Common myeloid progenitor, CD34-positive (primary cell): ENCODE results near the gene HOXB1.
"Not testable (repeated sequence)": the region's sequence is repeated elsewhere in the genome, so short reads cannot be mapped to it uniquely, and the experiment has no call there.

Experiments
- CTCF ChIA-PET: fragments of 350-600 bp; sonication (Branson Sonifier 250); formaldehyde crosslinking; loops from one replicate; lab custom pipeline; 2021; ENCODE audit warnings: antibody characterized with exemption; lab: Charles Lee
- POLR2A ChIA-PET: fragments of 350-600 bp; sonication (Branson Sonifier 250); formaldehyde crosslinking; loops from one replicate; lab custom pipeline; 2021; ENCODE audit warnings: antibody characterized with exemption; lab: Charles Lee
- DNase-seq, 3 donors: peaks; one replicate each; pipeline versions ENCODE4 v3.0.0 to v3.0.0-alpha.2; 2013
- H3K27ac ChIP-seq, 2 experiments: 1 replicate in 1 of 2; 2 replicates in 1 of 2; pipeline ENCODE4 v1.7.0; 2013; ENCODE audit warnings: inconsistent platforms in 2 of 2, low read length in 2 of 2, mild to moderate bottlenecking in 2 of 2, low read depth in 1 of 2, moderate library complexity in 1 of 2; ENCODE audit not compliant: severe bottlenecking in 2 of 2, insufficient read depth in 1 of 2, poor library complexity in 1 of 2
- H3K27me3 ChIP-seq, 5 experiments: replicated peaks in 2 of 5; 1 replicate in 3 of 5; 2 replicates in 2 of 5; pipeline versions ENCODE4 v1.6.1 to v1.7.0; 2013; ENCODE audit warnings: low read length in 4 of 5, mild to moderate bottlenecking in 2 of 5, moderate library complexity in 2 of 5, inconsistent platforms in 1 of 5; ENCODE audit not compliant: insufficient read depth in 5 of 5, control insufficient read depth in 4 of 5
- H3K36me3 ChIP-seq, 4 experiments: 1 replicate in 2 of 4; 2 replicates in 2 of 4; pipeline versions ENCODE4 v1.6.1 to v1.7.0; 2013; ENCODE audit warnings: low read length in 3 of 4, control low read depth in 1 of 4, mild to moderate bottlenecking in 1 of 4; ENCODE audit not compliant: control insufficient read depth in 4 of 4, insufficient read depth in 4 of 4
- H3K4me1 ChIP-seq, 4 experiments: 1 replicate in 3 of 4; 2 replicates in 1 of 4; pipeline versions ENCODE4 v1.6.1 to v1.7.1; 2013; ENCODE audit warnings: low read length in 3 of 4, mild to moderate bottlenecking in 3 of 4, control low read depth in 1 of 4, inconsistent platforms in 1 of 4, moderate library complexity in 1 of 4; ENCODE audit not compliant: control insufficient read depth in 4 of 4, insufficient read depth in 4 of 4; ENCODE audit errors: control extremely low read depth in 1 of 4
- H3K4me3 ChIP-seq, 7 experiments: 1 replicate in 4 of 7; 2 replicates in 3 of 7; pipeline versions ENCODE4 v1.5.1 to v1.7.0; 2013; ENCODE audit warnings: mild to moderate bottlenecking in 7 of 7, low read length in 6 of 7, moderate library complexity in 6 of 7, inconsistent platforms in 2 of 7, low read depth in 2 of 7, control low read depth in 1 of 7; ENCODE audit not compliant: insufficient read depth in 4 of 7, control insufficient read depth in 1 of 7; ENCODE audit errors: extremely low read depth in 1 of 7
- H3K9me3 ChIP-seq, 5 experiments: 1 replicate in 4 of 5; 2 replicates in 1 of 5; pipeline versions ENCODE4 v1.6.1 to v1.7.1; 2013; ENCODE audit warnings: low read length in 4 of 5, mild to moderate bottlenecking in 2 of 5, inconsistent platforms in 1 of 5, low read depth in 1 of 5, moderate library complexity in 1 of 5; ENCODE audit not compliant: control insufficient read depth in 4 of 5, insufficient read depth in 2 of 5; ENCODE audit errors: control extremely low read depth in 1 of 5
- WGBS: methylation state at CpG from one replicate; pipeline ENCODE4 v1.1.5; 2013; ENCODE audit not compliant: insufficient coverage; 5-methylcytosine and 5-hydroxymethylcytosine counted together

HOXB1 gene

GRCh38 chr17:48483471-48484131 is 47.2 kb downstream of the HOXB1 start:
- Histone ChIP-seq H3K27ac (no peak overlapping the region), H3K4me1 (peaks cover 11 to 77% (median 51%) of the 10 kb centered on the region in 4 experiments), H3K4me3 (peak overlapping the region in 2 of 7 experiments; percentile 8 to 52), H3K27me3 (no peaks in the 10 kb centered on the region), H3K36me3 (no peaks in the 10 kb centered on the region), H3K9me3 (no peaks in the 10 kb centered on the region)
- WGBS, result 0% methylated on average over 5 of the region's 6 CpGs
- CTCF ChIA-PET, result interaction anchor here (0.7 to 2.2 kb wide), 6 partner anchors 9 to 109 kb away, joined by 3 to 5 read pairs (median 4); no protein-coding TSS in a partner anchor
- peak; percentile 87 to 98 (median 98) for DNase-seq
- POLR2A ChIA-PET, result interaction anchor here (0.8 to 1.1 kb wide), 2 partner anchors 43 to 105 kb away, joined by 3 to 4 read pairs; no protein-coding TSS in a partner anchor

DNA sequence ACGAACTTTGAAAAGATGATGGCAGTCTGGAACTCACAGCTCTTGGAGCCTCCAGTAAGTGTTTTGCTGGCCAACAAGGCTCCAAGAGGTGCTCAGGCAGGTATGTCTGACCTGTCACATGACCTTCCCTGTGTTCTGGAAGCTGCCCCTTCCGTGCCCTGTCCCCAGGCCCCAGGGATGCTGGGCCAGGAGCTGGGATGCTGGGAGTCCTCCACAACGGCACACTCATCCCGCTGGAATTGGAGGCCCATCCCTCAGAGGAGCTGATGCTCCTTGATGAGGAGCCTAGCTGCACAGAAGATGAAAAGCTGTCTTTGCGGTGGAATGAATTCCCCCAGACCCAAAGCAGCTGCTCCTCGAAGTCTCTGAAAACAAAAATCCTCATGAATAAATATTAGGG is 47.8 kb downstream of the HOXB1 start:
- Histone ChIP-seq H3K36me3 (no peaks in the 10 kb centered on the region), H3K27me3 (no peaks in the 10 kb centered on the region), H3K27ac (no peak overlapping the region), H3K9me3 (no peaks in the 10 kb centered on the region), H3K4me1 (peaks cover 11 to 74% (median 49%) of the 10 kb centered on the region in 4 experiments), H3K4me3 (peak overlapping the region in 3 of 7 experiments; percentile 8 to 33 (median 16))
- DNase-seq, result no peak
- POLR2A ChIA-PET, result interaction anchor here (0.8 to 1.1 kb wide), 2 partner anchors 42 to 105 kb away, joined by 3 to 4 read pairs; no protein-coding TSS in a partner anchor
- CTCF ChIA-PET, result interaction anchor here (0.9 to 2.2 kb wide), 5 partner anchors 10 to 110 kb away, joined by 3 to 5 read pairs (median 4); no protein-coding TSS in a partner anchor
- WGBS, result 85% methylated on average over 4 of the region's 6 CpGs

- ChIA-PET POLR2A (interaction anchor here (0.6 kb wide), 1 partner anchor 28 kb away, joined by 3 read pairs; no protein-coding TSS in a partner anchor), CTCF (interaction anchor here (1.0 to 1.4 kb wide), 3 partner anchors 67 to 147 kb away, joined by 3 read pairs; partner anchors contain the start of gene HOXB3)
- not testable (repeated sequence) for H3K27me3 ChIP-seq, DNase-seq, H3K36me3 ChIP-seq, H3K9me3 ChIP-seq, H3K4me3 ChIP-seq, H3K27ac ChIP-seq
- WGBS, result 100% methylated on average over 3 of the region's 4 CpGs
- peaks cover 11 to 79% (median 53%) of the 10 kb centered on the region in 4 experiments for H3K4me1 ChIP-seq
Observed at GRCh38 chr17:48482301-48482700, 48.5 kb downstream of the HOXB1 start.

GRCh38 chr17:48479014-48479402 is 51.8 kb downstream of the HOXB1 start:
- ChIA-PET CTCF (interaction anchor here (1.1 to 2.0 kb wide), 2 partner anchors 14 to 32 kb away, joined by 3 to 5 read pairs; no protein-coding TSS in a partner anchor), POLR2A (no interaction called here)
- no peaks in the 10 kb centered on the region for H3K36me3 ChIP-seq
- H3K4me3 ChIP-seq, result no peak overlapping the region
- H3K27ac ChIP-seq, result peak overlapping the region in 1 of 2 experiments; percentile 43
- H3K9me3 ChIP-seq, result no peaks in the 10 kb centered on the region
- no peaks in the 10 kb centered on the region for H3K27me3 ChIP-seq
- DNase-seq, result no peak
- H3K4me1 ChIP-seq, result peaks cover 4 to 49% (median 40%) of the 10 kb centered on the region in 4 experiments
- 83% methylated on average over 1 of the region's 2 CpGs for WGBS
